Loucy (cell line): Measurements from ENCODE around the gene MRPL52.

Experiments used
- CTCF ChIP-seq: fragments of 200-600 bp; sonication (generic); conservative IDR thresholded peaks from 2 replicates; pipeline ENCODE4 v1.5.1; 2014; ENCODE audit warnings: mild to moderate bottlenecking, antibody characterized with exemption, low read length
- EZH2phosphoT487 ChIP-seq: fragments of 200-600 bp; IDR thresholded peaks from 2 replicates; pipeline ENCODE4 v1.6.1; 2018; ENCODE audit warnings: antibody characterized with exemption, mild to moderate bottlenecking, moderate library complexity, borderline replicate concordance

GRCh38 chr14:22877000-22877501 lies 47.4 kb downstream of the MRPL52 start:
- no peak for TF ChIP-seq CTCF
- no peak for TF ChIP-seq EZH2phosphoT487
